Activated T-cell treated with anti-CD3 and anti-CD28 coated beads, Interleukin-2, amount 50 U/mL, for 72 hours (primary cell): ENCODE results near the gene CRKL. TPM values are rescaled to one million over a fixed set of nuclear protein-coding genes. Genes with fewer than 3 reads are reported as not detected.
"Not testable (repeated sequence)": the region's sequence is repeated elsewhere in the genome, so short reads cannot be mapped to it uniquely, and the experiment has no call there.

ENCODE experiments used
- ATAC-seq, 2 donors: fragments of 150-1000 bp; cut with Tn5 transposase; replicated peaks in 1 of 2; 2 replicates each; pipeline ENCODE4 v1.10.0; 2021; ENCODE audit warnings: moderate library complexity in 2 of 2, mild to moderate bottlenecking in 1 of 2
- DNase-seq, 2 donors: peaks; one replicate each; pipeline ENCODE4 v3.0.0; 2021 to 2022; ENCODE audit warnings: mixed read lengths in 1 of 2
- H3K27ac Mint-ChIP-seq: one replicate; pipeline ENCODE4 v1.8.0; 2022; ENCODE audit warnings: mild to moderate bottlenecking, moderate library complexity, mixed read lengths
- H3K27me3 Mint-ChIP-seq: one replicate; pipeline ENCODE4 v1.8.0; 2022; ENCODE audit warnings: low read depth, mixed read lengths
- H3K36me3 Mint-ChIP-seq, 2 donors: one replicate each; pipeline ENCODE4 v1.8.0; 2022; ENCODE audit warnings: mixed read lengths in 2 of 2, mild to moderate bottlenecking in 1 of 2; ENCODE audit not compliant: insufficient read depth in 2 of 2
- H3K4me1 Mint-ChIP-seq: one replicate; pipeline ENCODE4 v1.8.0; 2022; ENCODE audit warnings: low read depth, mixed read lengths
- H3K4me3 Mint-ChIP-seq, 2 donors: one replicate each; pipeline ENCODE4 v1.8.0; 2022; ENCODE audit warnings: mild to moderate bottlenecking in 2 of 2, mixed read lengths in 2 of 2, moderate library complexity in 2 of 2
- H3K9me3 Mint-ChIP-seq, 2 donors: one replicate each; pipeline ENCODE4 v1.8.0; 2022; ENCODE audit warnings: mixed read lengths in 2 of 2
- total RNA-seq, 2 donors: library from RNA; stranded (reverse); gene quantifications; one replicate each; pipeline ENCODE4 v1.2.3, GENCODE V29; 2022

The CRKL gene
- total RNA-seq, 2 donors from 2014 or later = 70.4 to 71.5 TPM

- Mint-ChIP-seq H3K27me3 (no peaks in the 10 kb centered on the region), H3K9me3 (no peaks in the 10 kb centered on the region), H3K4me1 (peaks cover 62% of the 10 kb centered on the region), H3K27ac (no peak overlapping the region), H3K36me3 (peaks cover 4 to 20% of the 10 kb centered on the region in 2 donors), H3K4me3 (no peak overlapping the region)
- no peak for DNase-seq
- ATAC-seq = no peak
Observed at GRCh38 chr22:20930004-20930403, 12.8 kb downstream of the CRKL start.

- not testable (repeated sequence) for ATAC-seq, H3K9me3 Mint-ChIP-seq, H3K27ac Mint-ChIP-seq, H3K27me3 Mint-ChIP-seq, H3K4me3 Mint-ChIP-seq, DNase-seq
- Mint-ChIP-seq H3K36me3 (peaks cover 4 to 25% of the 10 kb centered on the region in 2 donors), H3K4me1 (peaks cover 62% of the 10 kb centered on the region)
Observed at GRCh38 chr22:20930435-20930834, 13.2 kb downstream of the CRKL start.

GRCh38 chr22:20931126-20931654 lies 14.0 kb downstream of the CRKL start:
- DNase-seq = no peak
- H3K4me3 Mint-ChIP-seq = no peak overlapping the region
- no peak for ATAC-seq

GRCh38 chr22:20933910-20934309 lies 16.7 kb downstream of the CRKL start:
- H3K27me3 Mint-ChIP-seq = no peaks in the 10 kb centered on the region
- H3K4me1 Mint-ChIP-seq = peaks cover 61% of the 10 kb centered on the region
- DNase-seq (no peak), ATAC-seq (no peak)
- H3K9me3 Mint-ChIP-seq = no peaks in the 10 kb centered on the region
- H3K27ac Mint-ChIP-seq = no peak overlapping the region
- no peak overlapping the region for H3K4me3 Mint-ChIP-seq
- H3K36me3 Mint-ChIP-seq = peaks cover 2 to 29% of the 10 kb centered on the region in 2 donors

More at GRCh38 chr22:20931126-20931654, 14.0 kb downstream of the CRKL start:
- Mint-ChIP-seq H3K9me3 (no peaks in the 10 kb centered on the region), H3K36me3 (peaks cover 4 to 25% of the 10 kb centered on the region in 2 donors), H3K27me3 (no peaks in the 10 kb centered on the region), H3K4me1 (peaks cover 57% of the 10 kb centered on the region), H3K27ac (no peak overlapping the region)

- H3K9me3 Mint-ChIP-seq, DNase-seq, ATAC-seq, H3K27ac Mint-ChIP-seq, H3K27me3 Mint-ChIP-seq, H3K4me3 Mint-ChIP-seq: not testable (repeated sequence)
- peaks cover 66% of the 10 kb centered on the region for H3K4me1 Mint-ChIP-seq
- H3K36me3 Mint-ChIP-seq = peaks cover 4 to 27% of the 10 kb centered on the region in 2 donors
Observed at GRCh38 chr22:20935049-20935448, 17.8 kb downstream of the CRKL start.

- Mint-ChIP-seq H3K36me3 (peaks cover 6 to 28% of the 10 kb centered on the region in 2 donors), H3K4me1 (peaks cover 71% of the 10 kb centered on the region)
- not testable (repeated sequence) for H3K27ac Mint-ChIP-seq, H3K9me3 Mint-ChIP-seq, ATAC-seq, DNase-seq, H3K4me3 Mint-ChIP-seq, H3K27me3 Mint-ChIP-seq
Observed at GRCh38 chr22:20935780-20936539, 18.8 kb downstream of the CRKL start.

GRCh38 chr22:20937031-20937793 lies 20.0 kb downstream of the CRKL start:
- peak overlapping the region; percentile 40 for H3K27ac Mint-ChIP-seq
- ATAC-seq = no peak
- peak overlapping the region; percentile 5 to 17 for H3K4me3 Mint-ChIP-seq
- no peak for DNase-seq
- H3K9me3 Mint-ChIP-seq = no peaks in the 10 kb centered on the region
- no peaks in the 10 kb centered on the region for H3K27me3 Mint-ChIP-seq
- H3K4me1 Mint-ChIP-seq = peaks cover 78% of the 10 kb centered on the region
- H3K36me3 Mint-ChIP-seq = peaks cover 6 to 30% of the 10 kb centered on the region in 2 donors

GRCh38 chr22:20937794-20938671 lies 20.8 kb downstream of the CRKL start:
- no peak for ATAC-seq
- H3K27me3 Mint-ChIP-seq = no peaks in the 10 kb centered on the region
- H3K4me1 Mint-ChIP-seq = peaks cover 80% of the 10 kb centered on the region
- no peak overlapping the region for H3K4me3 Mint-ChIP-seq
- H3K9me3 Mint-ChIP-seq = no peaks in the 10 kb centered on the region
- H3K27ac Mint-ChIP-seq = no peak overlapping the region
- peaks cover 6 to 28% of the 10 kb centered on the region in 2 donors for H3K36me3 Mint-ChIP-seq
- DNase-seq = no peak

GRCh38 chr22:20939457-20940185 lies 22.4 kb downstream of the CRKL start:
- not testable (repeated sequence) for ATAC-seq, H3K9me3 Mint-ChIP-seq, DNase-seq, H3K27me3 Mint-ChIP-seq
- Mint-ChIP-seq H3K4me3 (peak overlapping the region in 1 of 2 donors; percentile 23), H3K27ac (peak overlapping the region; percentile 14), H3K36me3 (peaks cover 6 to 26% of the 10 kb centered on the region in 2 donors), H3K4me1 (peaks cover 81% of the 10 kb centered on the region)

GRCh38 chr22:20940186-20940651 lies 23.0 kb downstream of the CRKL start:
- H3K36me3 Mint-ChIP-seq = peaks cover 6 to 24% of the 10 kb centered on the region in 2 donors
- H3K4me1 Mint-ChIP-seq = peaks cover 81% of the 10 kb centered on the region
- peak overlapping the region; percentile 14 for H3K27ac Mint-ChIP-seq
- no peak for ATAC-seq
- DNase-seq = no peak
- H3K4me3 Mint-ChIP-seq = no peak overlapping the region
- no peaks in the 10 kb centered on the region for H3K9me3 Mint-ChIP-seq
- no peaks in the 10 kb centered on the region for H3K27me3 Mint-ChIP-seq

GRCh38 chr22:20940904-20941385 lies 23.7 kb downstream of the CRKL start:
- ATAC-seq (no peak), DNase-seq (no peak)
- Mint-ChIP-seq H3K36me3 (peaks cover 6 to 22% of the 10 kb centered on the region in 2 donors), H3K4me1 (peaks cover 84% of the 10 kb centered on the region), H3K27me3 (no peaks in the 10 kb centered on the region), H3K4me3 (peak overlapping the region in 1 of 2 donors; percentile 3), H3K27ac (no peak overlapping the region), H3K9me3 (no peaks in the 10 kb centered on the region)
